Measurements from ENCODE around the gene CENPT. TPM values are rescaled to one million over a fixed set of nuclear protein-coding genes. Genes with fewer than 3 reads are reported as not detected.

Gene CENPT
- total RNA-seq (2022; extraction: Qiagen RNA extraction; ENCODE audit: low read depth), result 25.7 to 30.8 TPM (median 27.4 TPM) in 5 replicates

GRCh38 chr16:67847064-67847861, at the start of gene CENPT:
Gene CENPT, minus strand, starts transcription at chr16:67847693. Its CDS starts 13,834 bp downstream, at chr16:67833859.

DNA sequence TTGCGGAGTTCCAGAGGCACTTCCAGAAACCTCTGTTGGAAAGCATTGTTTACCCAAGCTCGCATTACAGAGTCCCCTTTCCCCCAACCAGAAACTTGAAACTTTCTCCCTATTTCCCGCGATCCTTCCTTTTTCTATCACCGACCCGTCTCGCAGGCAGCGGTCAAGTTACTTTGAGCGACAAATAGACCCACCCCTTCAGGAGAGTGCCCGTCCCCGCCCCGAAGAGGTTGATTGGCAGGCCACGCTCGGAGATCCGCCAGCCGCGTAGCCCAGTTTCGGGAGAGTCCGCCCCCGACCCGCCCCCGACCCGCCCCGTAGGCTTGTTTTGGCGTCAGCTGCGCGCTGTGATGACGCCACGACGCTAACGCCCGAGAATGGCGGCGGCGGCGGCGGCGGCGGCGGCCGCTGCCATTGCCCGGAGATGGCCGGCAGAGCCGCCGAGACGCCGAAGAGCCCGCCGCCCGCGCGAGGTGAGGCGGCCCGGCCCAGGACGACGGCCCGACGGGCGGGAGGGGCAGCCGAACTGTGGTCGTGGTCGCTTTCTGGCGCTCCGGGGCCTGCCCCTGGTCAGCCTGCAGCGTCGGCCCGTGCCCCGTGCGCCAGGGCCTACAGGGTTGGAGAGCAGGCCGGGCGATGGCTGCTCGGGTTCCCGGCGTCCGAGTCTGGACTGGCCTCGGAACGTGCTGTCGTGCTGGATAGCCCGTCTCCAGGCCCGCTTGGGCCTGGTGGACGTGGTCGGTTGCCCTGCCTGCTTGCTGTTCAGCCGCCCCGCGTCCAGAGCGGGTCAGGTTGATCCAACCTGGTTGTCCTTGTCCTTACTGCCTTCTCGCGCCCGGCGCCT, 45.6 kb upstream of the CENPT start, which contains the start of gene PSKH1:
TSS of gene PSKH1 (plus strand) at position 356 of the 844 bp plus-strand sequence. CDS start 15,496 bp downstream, outside the sequence.

GRCh38 chr16:67884684-67885083, 37.2 kb upstream of the CENPT start, which contains the start of gene NRN1L:
Gene NRN1L, plus strand, starts transcription at chr16:67884885. Its CDS starts 19 bp downstream, at chr16:67884904.

DNA sequence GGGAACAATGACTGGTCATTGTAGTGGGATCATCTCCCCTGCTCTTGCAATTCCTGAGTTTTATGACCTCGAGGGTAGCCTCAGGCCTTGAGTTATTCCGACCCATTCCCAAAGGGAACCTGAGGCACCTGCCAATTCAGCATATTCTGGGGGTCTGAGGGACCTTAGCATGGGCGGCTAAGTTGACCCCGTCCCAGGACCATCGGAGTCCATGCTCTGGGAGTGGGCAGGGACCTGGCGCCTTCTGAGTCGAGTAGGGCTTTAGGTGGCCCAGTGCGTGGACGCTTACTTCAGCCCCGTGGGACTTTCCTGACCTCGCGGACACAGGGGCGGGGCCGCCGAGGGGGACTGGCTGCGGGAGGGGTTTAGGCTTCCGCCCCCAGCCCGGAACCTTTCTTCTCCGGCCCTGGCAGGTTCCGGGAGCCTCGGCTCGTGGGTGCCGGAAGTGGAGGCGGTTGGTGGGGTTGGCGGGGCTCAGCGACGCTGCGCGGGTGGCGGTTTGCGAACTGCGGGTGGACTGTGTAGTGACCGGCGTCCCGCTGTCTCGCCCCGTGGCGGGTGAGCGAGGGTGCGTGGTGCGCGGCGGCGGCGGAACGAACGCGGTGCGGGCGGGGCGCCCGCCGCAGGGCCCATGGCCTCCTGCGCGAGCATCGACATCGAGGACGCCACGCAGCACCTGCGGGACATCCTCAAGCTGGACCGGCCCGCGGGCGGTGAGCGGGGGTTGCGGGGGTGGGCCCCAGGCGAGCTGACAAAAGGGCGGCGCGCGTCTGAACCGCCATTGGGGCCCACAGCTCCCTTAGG, 25.3 kb upstream of the CENPT start, which contains the start of gene EDC4:
TSS of gene EDC4 (plus strand) at position 422 of the 804 bp plus-strand sequence. CDS start at position 632, 210 bp downstream.

DNA sequence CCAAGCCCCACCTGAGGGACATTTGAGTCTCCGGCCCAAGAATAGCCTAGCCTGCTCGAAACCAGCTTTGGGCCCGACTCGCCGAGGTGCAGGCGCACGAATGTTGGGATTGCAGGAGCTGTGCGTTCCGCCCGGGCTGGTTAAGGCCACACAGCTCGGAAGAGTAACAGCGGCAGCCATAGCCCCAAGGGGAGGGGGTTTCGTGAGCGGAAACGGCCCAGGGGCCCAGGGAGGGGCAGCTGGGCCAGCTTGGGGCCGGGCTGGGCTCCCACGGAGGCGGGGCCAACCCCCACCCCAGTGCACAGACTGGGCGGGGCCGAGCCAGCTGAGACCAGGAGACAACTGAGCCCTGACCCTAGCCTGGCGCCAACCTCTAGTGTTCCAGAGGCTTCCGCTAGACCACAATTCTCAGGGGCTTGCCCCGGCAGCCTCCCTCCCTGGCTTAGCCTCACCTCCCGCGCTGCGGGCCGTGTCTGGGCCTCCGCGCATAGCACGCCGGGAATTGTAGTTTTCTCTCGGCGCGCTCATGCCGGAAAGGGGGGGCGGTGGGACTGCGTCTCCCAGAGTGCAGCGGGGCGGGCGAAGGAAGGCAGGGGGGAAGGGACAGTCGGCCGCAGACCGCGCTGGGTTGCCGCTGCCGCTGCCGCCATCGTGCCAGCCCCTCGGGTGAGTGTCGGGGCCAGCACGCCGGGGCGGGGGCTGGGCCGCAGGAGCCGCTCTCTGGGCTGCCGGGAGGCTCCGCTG, 1.0 kb downstream of the CENPT start, which contains the start of gene NUTF2:
TSS of gene NUTF2 (plus strand) at position 614 of the 744 bp plus-strand sequence. CDS start 18,198 bp downstream, outside the sequence.

GRCh38 chr16:67841816-67842508, 5.5 kb downstream of the CENPT start, which contains the start of gene THAP11:
Gene THAP11, plus strand, starts transcription at chr16:67842320. Its CDS starts 235 bp downstream, at chr16:67842555.

DNA sequence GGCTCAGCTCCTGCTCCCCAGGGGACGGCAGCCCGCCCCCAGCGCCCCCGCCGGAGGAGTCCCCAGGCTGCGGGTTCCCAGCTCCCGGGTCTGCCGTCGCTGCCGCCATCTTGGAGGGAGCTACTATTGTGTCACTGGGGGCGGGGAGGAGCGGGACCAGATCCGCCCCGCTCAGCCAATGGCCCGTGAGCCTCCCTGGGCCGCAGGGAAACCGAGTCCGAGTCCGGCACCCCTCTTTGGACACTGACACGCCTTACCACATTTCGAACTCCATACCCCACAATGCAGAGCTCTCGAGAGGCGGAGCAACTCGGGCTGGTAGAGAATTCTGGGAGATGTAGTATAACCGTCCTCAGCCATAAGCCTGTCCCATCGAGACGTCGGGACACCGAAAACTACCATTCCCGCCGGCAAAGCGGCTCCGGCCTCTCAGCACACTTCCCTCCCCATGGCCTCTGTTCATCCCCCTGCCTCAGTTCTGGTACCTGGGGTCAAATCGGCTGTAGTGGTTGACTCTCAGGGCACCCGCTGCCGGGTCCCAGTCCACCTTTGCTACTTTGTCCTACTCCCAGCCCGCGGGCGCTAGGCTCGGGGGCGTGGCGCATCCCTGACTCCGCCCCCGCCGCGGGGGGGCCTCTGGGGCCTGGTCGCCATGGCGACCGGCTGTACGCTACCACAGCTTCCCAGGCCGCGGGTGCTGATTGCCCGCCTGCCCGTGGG, 40.9 kb downstream of the CENPT start, which contains the start of the genes RANBP10 and TSNAXIP1:
TSS of gene RANBP10 (minus strand) at position 133 of the 720 bp plus-strand sequence. CDS start at position 109, 24 bp downstream.
TSS of gene TSNAXIP1 (plus strand) at position 462 of the 720 bp plus-strand sequence. CDS start 261 bp downstream, outside the sequence.

Other genes with a start within 250 kb of the CENPT start
- 1.3 to 2.1 TPM (median 1.7 TPM) in 5 replicates for gene CARMIL2, start 202.5 kb downstream of the CENPT start, total RNA-seq (2022; extraction: Qiagen RNA extraction; ENCODE audit: low read depth)
- 31.1 to 35.3 TPM (median 34.4 TPM) in 5 replicates for gene ACD, start 187.4 kb downstream of the CENPT start, total RNA-seq (2022; extraction: Qiagen RNA extraction; ENCODE audit: low read depth)
- 1.5 to 2.6 TPM (median 2.3 TPM) in 5 replicates for gene PARD6A, start 186.7 kb downstream of the CENPT start, total RNA-seq (2022; extraction: Qiagen RNA extraction; ENCODE audit: low read depth)
- 7.7 to 12.2 TPM (median 11.1 TPM) in 5 replicates for gene ENKD1, start 180.9 kb downstream of the CENPT start, total RNA-seq (2022; extraction: Qiagen RNA extraction; ENCODE audit: low read depth)
- 0.12 to 0.14 TPM in 2 of 5 replicates, not detected in the others for gene C16orf86, start 180.9 kb downstream of the CENPT start, total RNA-seq (2022; extraction: Qiagen RNA extraction; ENCODE audit: low read depth)
- gene GFOD2, start 128.4 kb downstream of the CENPT start, total RNA-seq (2022; extraction: Qiagen RNA extraction; ENCODE audit: low read depth), result 16.0 to 18.1 TPM (median 16.9 TPM) in 5 replicates
- 7.4 to 9.5 TPM (median 8.3 TPM) in 5 replicates for gene RANBP10, start 41.1 kb downstream of the CENPT start, total RNA-seq (2022; extraction: Qiagen RNA extraction; ENCODE audit: low read depth)
- 0.29 to 0.53 TPM (median 0.41 TPM) in 5 replicates for gene TSNAXIP1, start 40.8 kb downstream of the CENPT start, total RNA-seq (2022; extraction: Qiagen RNA extraction; ENCODE audit: low read depth)
- gene THAP11, start 5.4 kb downstream of the CENPT start, total RNA-seq (2022; extraction: Qiagen RNA extraction; ENCODE audit: low read depth), result 26.3 to 42.4 TPM (median 39.3 TPM) in 5 replicates
- gene NUTF2, start 760 bp downstream of the CENPT start, total RNA-seq (2022; extraction: Qiagen RNA extraction; ENCODE audit: low read depth), result 228 to 243 TPM (median 238 TPM) in 5 replicates
- 44.9 to 65.1 TPM (median 60.7 TPM) in 5 replicates for gene EDC4, start 25.4 kb upstream of the CENPT start, total RNA-seq (2022; extraction: Qiagen RNA extraction; ENCODE audit: low read depth)
- gene NRN1L, start 37.2 kb upstream of the CENPT start, total RNA-seq (2022; extraction: Qiagen RNA extraction; ENCODE audit: low read depth), result 0.28 to 0.52 TPM in 2 of 5 replicates, not detected in the others
- gene PSKH1, start 45.6 kb upstream of the CENPT start, total RNA-seq (2022; extraction: Qiagen RNA extraction; ENCODE audit: low read depth), result 12.7 to 18.9 TPM (median 14.8 TPM) in 5 replicates
- gene CTRL, start 84.2 kb upstream of the CENPT start, total RNA-seq (2022; extraction: Qiagen RNA extraction; ENCODE audit: low read depth), result 1.0 to 2.1 TPM (median 1.7 TPM) in 5 replicates
- 42.5 to 60.5 TPM (median 50.4 TPM) in 5 replicates for gene PSMB10, start 89.2 kb upstream of the CENPT start, total RNA-seq (2022; extraction: Qiagen RNA extraction; ENCODE audit: low read depth)
- gene LCAT, start 96.4 kb upstream of the CENPT start, total RNA-seq (2022; extraction: Qiagen RNA extraction; ENCODE audit: low read depth), result 8.3 to 12.6 TPM (median 11.0 TPM) in 5 replicates
- 26.5 to 36.3 TPM (median 30.8 TPM) in 5 replicates for gene SLC12A4, start 120.9 kb upstream of the CENPT start, total RNA-seq (2022; extraction: Qiagen RNA extraction; ENCODE audit: low read depth)
- not detected in 5 replicates for gene DPEP3, start 132.8 kb upstream of the CENPT start, total RNA-seq (2022; extraction: Qiagen RNA extraction; ENCODE audit: low read depth)
- not detected in 5 replicates for gene DPEP2, start 151.8 kb upstream of the CENPT start, total RNA-seq (2022; extraction: Qiagen RNA extraction; ENCODE audit: low read depth)
- gene DPEP2NB, start 168.2 kb upstream of the CENPT start, total RNA-seq (2022; extraction: Qiagen RNA extraction; ENCODE audit: low read depth), result not detected in 5 replicates
- gene DDX28, start 175.5 kb upstream of the CENPT start, total RNA-seq (2022; extraction: Qiagen RNA extraction; ENCODE audit: low read depth), result 18.0 to 21.4 TPM (median 19.4 TPM) in 5 replicates
- gene DUS2, start 175.6 kb upstream of the CENPT start, total RNA-seq (2022; extraction: Qiagen RNA extraction; ENCODE audit: low read depth), result 15.1 to 17.6 TPM (median 16.6 TPM) in 5 replicates
- gene NFATC3, start 237.7 kb upstream of the CENPT start, total RNA-seq (2022; extraction: Qiagen RNA extraction; ENCODE audit: low read depth), result 12.2 to 16.3 TPM (median 14.6 TPM) in 5 replicates

All from A549 treated with GW870086 at 1 μM for 4 hours (cell line).